BLaER1 treated with 17β-estradiol and CSF1 and Interleukin-3, amounts not matched to agents 10 nM and 100 nM (cell line): ENCODE results near the gene POLR3G.

ENCODE experiments used
- H3K27ac ChIP-seq, 11 experiments: shearing (Covaris generic); formaldehyde crosslinking; 2 replicates each; pipeline ENCODE4 v1.8.1; 2022
- H3K27me3 ChIP-seq, 11 experiments: shearing (Covaris generic); formaldehyde crosslinking; 2 replicates each; pipeline ENCODE4 v1.8.1; 2022
- H3K36me3 ChIP-seq, 11 experiments: shearing (Covaris generic); formaldehyde crosslinking; 2 replicates each; pipeline ENCODE4 v1.8.1; 2022
- H3K4me1 ChIP-seq, 10 experiments: shearing (Covaris generic); formaldehyde crosslinking; 2 replicates each; pipeline ENCODE4 v1.8.1; 2022
- H3K4me2 ChIP-seq, 11 experiments: shearing (Covaris generic); formaldehyde crosslinking; 2 replicates each; pipeline ENCODE4 v1.8.1; 2022
- H3K4me3 ChIP-seq, 10 experiments: shearing (Covaris generic); formaldehyde crosslinking; 2 replicates each; pipeline ENCODE4 v1.8.1; 2022
- H3K9ac ChIP-seq, 11 experiments: shearing (Covaris generic); formaldehyde crosslinking; 2 replicates each; pipeline ENCODE4 v1.8.1; 2022
- H3K9me3 ChIP-seq, 11 experiments: shearing (Covaris generic); formaldehyde crosslinking; replicated peaks in 1 of 11; 2 replicates each; pipeline ENCODE4 v1.8.1; 2022
- H4K20me1 ChIP-seq, 11 experiments: shearing (Covaris generic); formaldehyde crosslinking; 2 replicates each; pipeline ENCODE4 v1.8.1; 2022
- Cebpa-rat ChIP-seq, 11 experiments: shearing (Covaris generic); IDR thresholded peaks; 2 replicates each; pipeline ENCODE4 v1.8.1; 2022

The POLR3G gene

GRCh38 chr5:90542827-90543519 lies 68.3 kb downstream of the POLR3G start:
- 0 out of 22 replicates have a peak, but pooled peaks cover 0 to 4% (median 0%) of the 10 kb centered on the region in 11 experiments for H3K27me3 ChIP-seq
- no peak for TF ChIP-seq Cebpa-rat (IDR thresholded peaks at IDR 0.05)
- no peak overlapping the region for H3K4me3 ChIP-seq
- no peak overlapping the region for H3K27ac ChIP-seq
- no peak overlapping the region for H3K4me2 ChIP-seq
- H3K9ac ChIP-seq: no peak overlapping the region
- H4K20me1 ChIP-seq: no peaks in the 10 kb centered on the region
- H3K9me3 ChIP-seq: no peaks in the 10 kb centered on the region; a peak in 1 of 22 replicates
- H3K4me1 ChIP-seq: no peaks in the 10 kb centered on the region
- no peaks in the 10 kb centered on the region for H3K36me3 ChIP-seq

GRCh38 chr5:90545511-90545910 lies 70.8 kb downstream of the POLR3G start:
- H3K4me3 ChIP-seq: no peak overlapping the region
- no peak for TF ChIP-seq Cebpa-rat (IDR thresholded peaks at IDR 0.05)
- H3K4me2 ChIP-seq: no peak overlapping the region
- no peaks in the 10 kb centered on the region for H3K36me3 ChIP-seq
- peaks cover 2 to 11% (median 8%) of the 10 kb centered on the region in 10 experiments; a peak in 17 of 20 replicates for H3K4me1 ChIP-seq
- H3K27ac ChIP-seq: no peak overlapping the region
- no peak overlapping the region for H3K9ac ChIP-seq
- H4K20me1 ChIP-seq: 0 out of 22 replicates have a peak, but pooled peaks cover 0 to 2% (median 0%) of the 10 kb centered on the region in 11 experiments
- H3K27me3 ChIP-seq: peaks cover 0 to 11% (median 0%) of the 10 kb centered on the region in 11 experiments; a peak in 1 of 22 replicates
- no peaks in the 10 kb centered on the region; a peak in 1 of 22 replicates for H3K9me3 ChIP-seq

- no peak overlapping the region for H3K27ac ChIP-seq
- H3K9me3 ChIP-seq: no peaks in the 10 kb centered on the region; a peak in 1 of 22 replicates
- H3K9ac ChIP-seq: no peak overlapping the region
Measured at GRCh38 chr5:90546216-90546837, 71.7 kb downstream of the POLR3G start.

GRCh38 chr5:90547072-90547536 lies 72.4 kb downstream of the POLR3G start:
- Histone ChIP-seq H3K4me3 (no peak overlapping the region), H3K27ac (no peak overlapping the region), H3K9me3 (no peaks in the 10 kb centered on the region), H3K9ac (no peak overlapping the region), H3K4me2 (no peak overlapping the region), H4K20me1 (peaks cover 0 to 9% (median 0%) of the 10 kb centered on the region in 11 experiments; a peak in 2 of 22 replicates), H3K36me3 (no peaks in the 10 kb centered on the region), H3K27me3 (peaks cover 0 to 14% (median 0%) of the 10 kb centered on the region in 11 experiments; a peak in 4 of 22 replicates), H3K4me1 (peaks cover 10 to 24% (median 20%) of the 10 kb centered on the region in 10 experiments)
- no peak for TF ChIP-seq Cebpa-rat (IDR thresholded peaks at IDR 0.05)

More at GRCh38 chr5:90546216-90546837, 71.7 kb downstream of the POLR3G start:
- H3K4me3 ChIP-seq: no peak overlapping the region
- H3K36me3 ChIP-seq: no peaks in the 10 kb centered on the region
- no peak overlapping the region for H3K4me2 ChIP-seq
- peaks cover 0 to 11% (median 0%) of the 10 kb centered on the region in 11 experiments; a peak in 1 of 22 replicates for H3K27me3 ChIP-seq
- H4K20me1 ChIP-seq: peaks cover 0 to 9% (median 0%) of the 10 kb centered on the region in 11 experiments; a peak in 2 of 22 replicates
- peaks cover 10 to 18% (median 16%) of the 10 kb centered on the region in 10 experiments for H3K4me1 ChIP-seq
- no peak for TF ChIP-seq Cebpa-rat (IDR thresholded peaks at IDR 0.05)

- no peaks in the 10 kb centered on the region for H3K36me3 ChIP-seq
- no peak for TF ChIP-seq Cebpa-rat (IDR thresholded peaks at IDR 0.05)
- peaks cover 0 to 9% (median 0%) of the 10 kb centered on the region in 11 experiments; a peak in 2 of 22 replicates for H4K20me1 ChIP-seq
- no peak overlapping the region for H3K27ac ChIP-seq
- H3K4me3 ChIP-seq: no peak overlapping the region
- no peak overlapping the region for H3K9ac ChIP-seq
- H3K27me3 ChIP-seq: peaks cover 0 to 24% (median 0%) of the 10 kb centered on the region in 11 experiments; a peak in 7 of 22 replicates
- H3K9me3 ChIP-seq: no peaks in the 10 kb centered on the region
- peaks cover 10 to 24% (median 20%) of the 10 kb centered on the region in 10 experiments for H3K4me1 ChIP-seq
- no peak overlapping the region for H3K4me2 ChIP-seq
Measured at GRCh38 chr5:90548069-90548593, 73.5 kb downstream of the POLR3G start.

GRCh38 chr5:90549223-90549622 lies 74.6 kb downstream of the POLR3G start:
- no peak for TF ChIP-seq Cebpa-rat (IDR thresholded peaks at IDR 0.05)
- no peaks in the 10 kb centered on the region for H3K9me3 ChIP-seq
- 0 out of 22 replicates have a peak overlapping the region, but pooled peaks of 1 of the 11 experiments have one; percentile 51 for H3K4me2 ChIP-seq
- peaks cover 0 to 35% (median 0%) of the 10 kb centered on the region in 11 experiments; a peak in 7 of 22 replicates for H3K27me3 ChIP-seq
- H4K20me1 ChIP-seq: peaks cover 0 to 9% (median 0%) of the 10 kb centered on the region in 11 experiments; a peak in 2 of 22 replicates
- peaks cover 10 to 24% (median 20%) of the 10 kb centered on the region in 10 experiments for H3K4me1 ChIP-seq
- no peaks in the 10 kb centered on the region for H3K36me3 ChIP-seq
- no peak overlapping the region for H3K27ac ChIP-seq
- no peak overlapping the region for H3K9ac ChIP-seq
- H3K4me3 ChIP-seq: no peak overlapping the region

GRCh38 chr5:90549729-90550275 lies 75.1 kb downstream of the POLR3G start:
- Histone ChIP-seq H3K27ac (no peak overlapping the region; a peak in 1 of 22 replicates), H3K9me3 (no peaks in the 10 kb centered on the region), H3K9ac (no peak overlapping the region), H3K4me3 (no peak overlapping the region), H3K4me2 (peak overlapping the region in 10 of 11 experiments; percentile 2 to 80 (median 54); a peak in 11 of 22 replicates), H3K36me3 (no peaks in the 10 kb centered on the region), H4K20me1 (peaks cover 0 to 9% (median 0%) of the 10 kb centered on the region in 11 experiments; a peak in 2 of 22 replicates), H3K27me3 (peaks cover 0 to 38% (median 0%) of the 10 kb centered on the region in 11 experiments; a peak in 7 of 22 replicates), H3K4me1 (peaks cover 10 to 24% (median 20%) of the 10 kb centered on the region in 10 experiments)
- TF ChIP-seq Cebpa-rat (IDR thresholded peaks at IDR 0.05): no peak

GRCh38 chr5:90550963-90551362 lies 76.3 kb downstream of the POLR3G start:
- Histone ChIP-seq H3K9me3 (no peaks in the 10 kb centered on the region), H3K4me1 (peaks cover 10 to 24% (median 20%) of the 10 kb centered on the region in 10 experiments), H3K27me3 (peaks cover 0 to 38% (median 0%) of the 10 kb centered on the region in 11 experiments; a peak in 7 of 22 replicates), H3K27ac (peak overlapping the region in 7 of 11 experiments; percentile 1 to 64 (median 31); a peak in 9 of 22 replicates), H3K9ac (no peak overlapping the region), H3K36me3 (no peaks in the 10 kb centered on the region), H4K20me1 (peaks cover 0 to 9% (median 0%) of the 10 kb centered on the region in 11 experiments; a peak in 2 of 22 replicates), H3K4me3 (no peak overlapping the region), H3K4me2 (peak overlapping the region; percentile 27 to 80 (median 54))
- TF ChIP-seq Cebpa-rat (IDR thresholded peaks at IDR 0.05): peak in 9 of 11 experiments; percentile 45 to 83 (median 63); a peak in 15 of 22 replicates
